ENCODE results near the gene TOP3A.
"Not testable (repeated sequence)": the region's sequence is repeated elsewhere in the genome, so short reads cannot be mapped to it uniquely, and the experiment has no call there.

GRCh38 chr17:18303206-18303605 is 11.6 kb downstream of the TOP3A start:
- not testable (repeated sequence) for TF ChIP-seq ELF1 (IDR thresholded peaks at IDR 0.05; ENCODE audit: borderline replicate concordance, low read depth); CTCF (IDR thresholded peaks at IDR 0.05 in 2 of 3, conservative IDR thresholded peaks at IDR 0.05 in 1 of 3; ENCODE audit: borderline replicate concordance in 1 of 3, insufficient read depth in 1 of 3, low read depth in 2 of 3, low read length in 2 of 3); POLR2A (IDR thresholded peaks at IDR 0.05; ENCODE audit: borderline replicate concordance, extremely low read depth, insufficient read depth, insufficient read length); RAD21 (IDR thresholded peaks at IDR 0.05; ENCODE audit: low read depth); ZFX (IDR thresholded peaks at IDR 0.05); MAX (IDR thresholded peaks at IDR 0.05); EZH2phosphoT487 (IDR thresholded peaks at IDR 0.05; ENCODE audit: borderline replicate concordance); EGR1 (IDR thresholded peaks at IDR 0.05; ENCODE audit: low read depth); YY1 (IDR thresholded peaks at IDR 0.05; ENCODE audit: extremely low read depth, insufficient replicate concordance, low read depth, low read length); CEBPB (IDR thresholded peaks at IDR 0.05; ENCODE audit: low read depth); POLR2AphosphoS5 (IDR thresholded peaks at IDR 0.05; ENCODE audit: low read depth, low read length); REST (IDR thresholded peaks at IDR 0.05; ENCODE audit: low read depth); TCF7L2 (IDR thresholded peaks at IDR 0.05; ENCODE audit: borderline replicate concordance, extremely low read depth, insufficient read depth, insufficient read length); EZH2 (IDR thresholded peaks at IDR 0.05)
